Endodermal cell (in vitro differentiated cells): ENCODE results near the gene PDE4C. TPM values are rescaled to one million over a fixed set of nuclear protein-coding genes. Genes with fewer than 3 reads are reported as not detected.

Source experiments
- DNase-seq: peaks from one replicate; pipeline ENCODE4 v3.0.0-alpha.2; 2017
- H3K27ac ChIP-seq: 2 replicates; pipeline ENCODE4 v1.5.1; 2013; ENCODE audit warnings: mild to moderate bottlenecking, low read depth, low read length, moderate library complexity
- H3K27me3 ChIP-seq: 2 replicates; pipeline ENCODE4 v1.6.1; 2013; ENCODE audit warnings: mild to moderate bottlenecking, low read length, moderate library complexity; ENCODE audit not compliant: insufficient read depth, control insufficient read depth, poor library complexity, severe bottlenecking
- H3K36me3 ChIP-seq: 2 replicates; pipeline ENCODE4 v1.7.0; 2013; ENCODE audit warnings: mild to moderate bottlenecking, low read length, moderate library complexity; ENCODE audit not compliant: control insufficient read depth, insufficient read depth
- H3K4me1 ChIP-seq: one replicate; pipeline ENCODE4 v1.7.0; 2013; ENCODE audit warnings: low read length; ENCODE audit not compliant: control insufficient read depth, insufficient read depth
- H3K4me3 ChIP-seq: 2 replicates; pipeline ENCODE4 v1.5.1; 2013; ENCODE audit warnings: mild to moderate bottlenecking, low read length, moderate library complexity
- H3K9ac ChIP-seq: 2 replicates; pipeline ENCODE4 v1.6.1; 2013; ENCODE audit warnings: mild to moderate bottlenecking, low read length, moderate library complexity; ENCODE audit not compliant: poor library complexity, severe bottlenecking; ENCODE audit errors: extremely low read depth
- H3K9me3 ChIP-seq: 2 replicates; pipeline ENCODE4 v1.6.1; 2013; ENCODE audit warnings: mild to moderate bottlenecking, low read length, moderate library complexity; ENCODE audit not compliant: control insufficient read depth
- H3K27ac Mint-ChIP-seq: 2 replicates; pipeline ENCODE4 v1.8.0; 2020; ENCODE audit warnings: mixed read lengths
- H3K27me3 Mint-ChIP-seq: 2 replicates; pipeline ENCODE4 v1.8.0; 2021; ENCODE audit warnings: mild to moderate bottlenecking, mixed read lengths; ENCODE audit not compliant: insufficient read depth
- H3K36me3 Mint-ChIP-seq: 2 replicates; pipeline ENCODE4 v1.8.0; 2020; ENCODE audit warnings: low read depth, mixed read lengths
- H3K4me1 Mint-ChIP-seq: 2 replicates; pipeline ENCODE4 v1.8.0; 2020; ENCODE audit warnings: mixed read lengths
- H3K4me3 Mint-ChIP-seq: 2 replicates; pipeline ENCODE4 v1.8.0; 2020; ENCODE audit warnings: mild to moderate bottlenecking, moderate library complexity, mixed read lengths
- H3K9me3 Mint-ChIP-seq: 2 replicates; pipeline ENCODE4 v1.8.0; 2020; ENCODE audit warnings: mild to moderate bottlenecking, mixed read lengths
- WGBS, 2 experiments: methylation state at CpG; one replicate each; pipeline versions ENCODE4 v1.1.5 to v1.1.7; 2013; ENCODE audit warnings: missing lambda C conversion rate in 2 of 2, mixed read lengths in 1 of 2; ENCODE audit not compliant: insufficient coverage in 1 of 2, insufficient read length in 1 of 2; 5-methylcytosine and 5-hydroxymethylcytosine counted together
- total RNA-seq, 2 donors: library from RNA; stranded (reverse); fragmentation: NEBNext Ultra II Directional in 1 of 2; extraction: Animal tissue kit (Norgen Biotek cat#: 25700) in 1 of 2; gene quantifications; 2 replicates in 1 of 2; 3 replicates in 1 of 2; pipeline ENCODE4 v1.2.1, GENCODE V29; 2021
- TF ChIP-seq, protein P1 (sequence below): fragments of 200-600 bp; sonication (generic); conservative IDR thresholded peaks from 2 replicates; pipeline ENCODE4 v1.5.0; 2021; ENCODE audit warnings: antibody characterized with exemption, mild to moderate bottlenecking

PDE4C gene
- total RNA-seq, 2 donors from 2014 or later: 1.1 to 2.4 TPM

GRCh38 chr19:18174983-18175382 lies 51.3 kb downstream of the PDE4C start:
- 90 to 92% methylated on average over 8 to 11 of the region's 11 CpGs for WGBS, 2 experiments
- Mint-ChIP-seq H3K27ac (no peak overlapping the region), H3K36me3 (peaks cover 16% of the 10 kb centered on the region), H3K4me3 (no peak overlapping the region), H3K9me3 (no peaks in the 10 kb centered on the region), H3K27me3 (peaks cover 14% of the 10 kb centered on the region), H3K4me1 (no peaks in the 10 kb centered on the region)
- Histone ChIP-seq H3K4me1 (peaks cover 3% of the 10 kb centered on the region), H3K9me3 (no peaks in the 10 kb centered on the region), H3K27me3 (peaks cover 19% of the 10 kb centered on the region), H3K27ac (no peak overlapping the region), H3K9ac (no peak overlapping the region), H3K4me3 (no peak overlapping the region), H3K36me3 (no peaks in the 10 kb centered on the region)
- TF ChIP-seq, protein P1, sequence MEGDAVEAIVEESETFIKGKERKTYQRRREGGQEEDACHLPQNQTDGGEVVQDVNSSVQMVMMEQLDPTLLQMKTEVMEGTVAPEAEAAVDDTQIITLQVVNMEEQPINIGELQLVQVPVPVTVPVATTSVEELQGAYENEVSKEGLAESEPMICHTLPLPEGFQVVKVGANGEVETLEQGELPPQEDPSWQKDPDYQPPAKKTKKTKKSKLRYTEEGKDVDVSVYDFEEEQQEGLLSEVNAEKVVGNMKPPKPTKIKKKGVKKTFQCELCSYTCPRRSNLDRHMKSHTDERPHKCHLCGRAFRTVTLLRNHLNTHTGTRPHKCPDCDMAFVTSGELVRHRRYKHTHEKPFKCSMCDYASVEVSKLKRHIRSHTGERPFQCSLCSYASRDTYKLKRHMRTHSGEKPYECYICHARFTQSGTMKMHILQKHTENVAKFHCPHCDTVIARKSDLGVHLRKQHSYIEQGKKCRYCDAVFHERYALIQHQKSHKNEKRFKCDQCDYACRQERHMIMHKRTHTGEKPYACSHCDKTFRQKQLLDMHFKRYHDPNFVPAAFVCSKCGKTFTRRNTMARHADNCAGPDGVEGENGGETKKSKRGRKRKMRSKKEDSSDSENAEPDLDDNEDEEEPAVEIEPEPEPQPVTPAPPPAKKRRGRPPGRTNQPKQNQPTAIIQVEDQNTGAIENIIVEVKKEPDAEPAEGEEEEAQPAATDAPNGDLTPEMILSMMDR: no peak
- DNase-seq: no peak

Other genes with a start within 250 kb of the PDE4C start
- gene ARRDC2, start 218.3 kb downstream of the PDE4C start, total RNA-seq: 1 to 10 TPM; 6.8 to 7.0 TPM
- gene IL12RB1, start 139.5 kb downstream of the PDE4C start, total RNA-seq: not detected
- gene MAST3, start 128.7 kb downstream of the PDE4C start, total RNA-seq: 10 to 100 TPM; 13.0 to 15.1 TPM
- 10 to 100 TPM; 52.9 to 58.8 TPM for gene PIK3R2, start 73.3 kb downstream of the PDE4C start, total RNA-seq
- gene IFI30, start 52.6 kb downstream of the PDE4C start, total RNA-seq: 10 to 100 TPM; 10.6 to 11.0 TPM
- gene MPV17L2, start 33.2 kb downstream of the PDE4C start, total RNA-seq: 10 to 100 TPM; 20.9 to 21.8 TPM
- gene RAB3A, start 22.4 kb downstream of the PDE4C start, total RNA-seq: 1 to 10 TPM; 3.6 to 3.9 TPM
- gene IQCN, start 48.0 kb upstream of the PDE4C start, total RNA-seq: 1 to 10 TPM; 2.4 to 3.3 TPM
- gene JUND, start 55.2 kb upstream of the PDE4C start, total RNA-seq: 100 to 1,000 TPM; 112 to 148 TPM
- gene LSM4, start 96.6 kb upstream of the PDE4C start, total RNA-seq: 100 to 1,000 TPM; 252 to 276 TPM
- 1 to 10 TPM; 7.7 to 9.0 TPM for gene PGPEP1, start 114.2 kb upstream of the PDE4C start, total RNA-seq
- gene GDF15, start 159.7 kb upstream of the PDE4C start, total RNA-seq: 1 to 10 TPM in 1 of 2 donors, under 1 TPM in 1; 0.90 to 2.2 TPM
- gene LRRC25, start 171.2 kb upstream of the PDE4C start, total RNA-seq: not detected
- 10 to 100 TPM; 35.9 to 43.5 TPM for gene SSBP4, start 193.0 kb upstream of the PDE4C start, total RNA-seq
- gene ISYNA1, start 211.7 kb upstream of the PDE4C start, total RNA-seq: 100 to 1,000 TPM; 156 to 212 TPM